ENCODE results near the gene TBC1D2B.

DNA sequence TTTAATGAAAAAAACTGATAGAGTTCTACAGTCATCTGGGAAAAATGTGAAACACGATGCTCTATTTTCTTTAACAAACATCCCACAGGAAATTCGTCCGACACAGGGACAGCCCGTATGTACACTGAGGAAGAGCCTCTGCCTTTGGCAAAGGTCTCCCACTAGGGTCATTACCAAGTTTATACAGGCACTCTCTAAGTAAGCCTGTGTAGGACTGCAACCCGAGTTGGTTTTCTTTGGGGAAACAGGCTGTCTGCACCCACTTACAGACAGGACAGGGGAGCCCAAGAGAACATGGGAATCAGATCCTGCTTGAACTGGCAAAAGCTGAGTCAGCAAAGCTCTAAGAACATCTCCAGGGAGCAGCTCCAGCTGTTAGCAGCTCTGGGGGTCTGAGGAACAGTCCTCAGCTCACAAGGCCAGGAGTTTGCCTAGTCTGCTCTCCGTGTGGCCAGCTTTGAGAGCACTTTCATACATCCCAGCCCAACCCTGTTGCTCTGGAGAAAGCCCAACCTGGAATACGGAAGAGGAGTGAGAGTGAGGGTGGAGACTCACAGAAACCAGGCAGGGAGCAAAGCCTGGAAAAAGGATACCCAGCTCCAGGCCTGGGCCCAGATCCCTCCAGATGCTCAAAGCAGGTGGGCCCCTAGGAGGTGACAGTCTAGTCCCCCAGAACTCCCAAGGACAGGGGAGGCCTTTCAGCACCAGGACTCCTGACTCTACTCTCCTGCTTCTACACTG lies 1.9 kb downstream of the TBC1D2B start:
- TF ChIP-seq, protein P1, sequence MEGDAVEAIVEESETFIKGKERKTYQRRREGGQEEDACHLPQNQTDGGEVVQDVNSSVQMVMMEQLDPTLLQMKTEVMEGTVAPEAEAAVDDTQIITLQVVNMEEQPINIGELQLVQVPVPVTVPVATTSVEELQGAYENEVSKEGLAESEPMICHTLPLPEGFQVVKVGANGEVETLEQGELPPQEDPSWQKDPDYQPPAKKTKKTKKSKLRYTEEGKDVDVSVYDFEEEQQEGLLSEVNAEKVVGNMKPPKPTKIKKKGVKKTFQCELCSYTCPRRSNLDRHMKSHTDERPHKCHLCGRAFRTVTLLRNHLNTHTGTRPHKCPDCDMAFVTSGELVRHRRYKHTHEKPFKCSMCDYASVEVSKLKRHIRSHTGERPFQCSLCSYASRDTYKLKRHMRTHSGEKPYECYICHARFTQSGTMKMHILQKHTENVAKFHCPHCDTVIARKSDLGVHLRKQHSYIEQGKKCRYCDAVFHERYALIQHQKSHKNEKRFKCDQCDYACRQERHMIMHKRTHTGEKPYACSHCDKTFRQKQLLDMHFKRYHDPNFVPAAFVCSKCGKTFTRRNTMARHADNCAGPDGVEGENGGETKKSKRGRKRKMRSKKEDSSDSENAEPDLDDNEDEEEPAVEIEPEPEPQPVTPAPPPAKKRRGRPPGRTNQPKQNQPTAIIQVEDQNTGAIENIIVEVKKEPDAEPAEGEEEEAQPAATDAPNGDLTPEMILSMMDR (tag by site-specific recombination; IDR thresholded peaks at IDR 0.05), result no peak
- no peak for TF ChIP-seq ZNF302 (tag by site-specific recombination; IDR thresholded peaks at IDR 0.05; ENCODE audit: low read depth)
- TF ChIP-seq, protein P2, sequence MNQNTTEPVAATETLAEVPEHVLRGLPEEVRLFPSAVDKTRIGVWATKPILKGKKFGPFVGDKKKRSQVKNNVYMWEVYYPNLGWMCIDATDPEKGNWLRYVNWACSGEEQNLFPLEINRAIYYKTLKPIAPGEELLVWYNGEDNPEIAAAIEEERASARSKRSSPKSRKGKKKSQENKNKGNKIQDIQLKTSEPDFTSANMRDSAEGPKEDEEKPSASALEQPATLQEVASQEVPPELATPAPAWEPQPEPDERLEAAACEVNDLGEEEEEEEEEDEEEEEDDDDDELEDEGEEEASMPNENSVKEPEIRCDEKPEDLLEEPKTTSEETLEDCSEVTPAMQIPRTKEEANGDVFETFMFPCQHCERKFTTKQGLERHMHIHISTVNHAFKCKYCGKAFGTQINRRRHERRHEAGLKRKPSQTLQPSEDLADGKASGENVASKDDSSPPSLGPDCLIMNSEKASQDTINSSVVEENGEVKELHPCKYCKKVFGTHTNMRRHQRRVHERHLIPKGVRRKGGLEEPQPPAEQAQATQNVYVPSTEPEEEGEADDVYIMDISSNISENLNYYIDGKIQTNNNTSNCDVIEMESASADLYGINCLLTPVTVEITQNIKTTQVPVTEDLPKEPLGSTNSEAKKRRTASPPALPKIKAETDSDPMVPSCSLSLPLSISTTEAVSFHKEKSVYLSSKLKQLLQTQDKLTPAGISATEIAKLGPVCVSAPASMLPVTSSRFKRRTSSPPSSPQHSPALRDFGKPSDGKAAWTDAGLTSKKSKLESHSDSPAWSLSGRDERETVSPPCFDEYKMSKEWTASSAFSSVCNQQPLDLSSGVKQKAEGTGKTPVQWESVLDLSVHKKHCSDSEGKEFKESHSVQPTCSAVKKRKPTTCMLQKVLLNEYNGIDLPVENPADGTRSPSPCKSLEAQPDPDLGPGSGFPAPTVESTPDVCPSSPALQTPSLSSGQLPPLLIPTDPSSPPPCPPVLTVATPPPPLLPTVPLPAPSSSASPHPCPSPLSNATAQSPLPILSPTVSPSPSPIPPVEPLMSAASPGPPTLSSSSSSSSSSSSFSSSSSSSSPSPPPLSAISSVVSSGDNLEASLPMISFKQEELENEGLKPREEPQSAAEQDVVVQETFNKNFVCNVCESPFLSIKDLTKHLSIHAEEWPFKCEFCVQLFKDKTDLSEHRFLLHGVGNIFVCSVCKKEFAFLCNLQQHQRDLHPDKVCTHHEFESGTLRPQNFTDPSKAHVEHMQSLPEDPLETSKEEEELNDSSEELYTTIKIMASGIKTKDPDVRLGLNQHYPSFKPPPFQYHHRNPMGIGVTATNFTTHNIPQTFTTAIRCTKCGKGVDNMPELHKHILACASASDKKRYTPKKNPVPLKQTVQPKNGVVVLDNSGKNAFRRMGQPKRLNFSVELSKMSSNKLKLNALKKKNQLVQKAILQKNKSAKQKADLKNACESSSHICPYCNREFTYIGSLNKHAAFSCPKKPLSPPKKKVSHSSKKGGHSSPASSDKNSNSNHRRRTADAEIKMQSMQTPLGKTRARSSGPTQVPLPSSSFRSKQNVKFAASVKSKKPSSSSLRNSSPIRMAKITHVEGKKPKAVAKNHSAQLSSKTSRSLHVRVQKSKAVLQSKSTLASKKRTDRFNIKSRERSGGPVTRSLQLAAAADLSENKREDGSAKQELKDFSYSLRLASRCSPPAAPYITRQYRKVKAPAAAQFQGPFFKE (tag by site-specific recombination; IDR thresholded peaks at IDR 0.05; ENCODE audit: borderline replicate concordance), result no peak
- no peak for TF ChIP-seq ZNF362 (tag by site-specific recombination; IDR thresholded peaks at IDR 0.05)
- TF ChIP-seq, protein P3, sequence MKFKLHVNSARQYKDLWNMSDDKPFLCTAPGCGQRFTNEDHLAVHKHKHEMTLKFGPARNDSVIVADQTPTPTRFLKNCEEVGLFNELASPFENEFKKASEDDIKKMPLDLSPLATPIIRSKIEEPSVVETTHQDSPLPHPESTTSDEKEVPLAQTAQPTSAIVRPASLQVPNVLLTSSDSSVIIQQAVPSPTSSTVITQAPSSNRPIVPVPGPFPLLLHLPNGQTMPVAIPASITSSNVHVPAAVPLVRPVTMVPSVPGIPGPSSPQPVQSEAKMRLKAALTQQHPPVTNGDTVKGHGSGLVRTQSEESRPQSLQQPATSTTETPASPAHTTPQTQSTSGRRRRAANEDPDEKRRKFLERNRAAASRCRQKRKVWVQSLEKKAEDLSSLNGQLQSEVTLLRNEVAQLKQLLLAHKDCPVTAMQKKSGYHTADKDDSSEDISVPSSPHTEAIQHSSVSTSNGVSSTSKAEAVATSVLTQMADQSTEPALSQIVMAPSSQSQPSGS (tag by site-specific recombination; IDR thresholded peaks at IDR 0.05; ENCODE audit: low read depth), result no peak
- TF ChIP-seq ZNF146 (tag by site-specific recombination; IDR thresholded peaks at IDR 0.05), result no peak
- no peak for TF ChIP-seq ZNF23 (tag by site-specific recombination; IDR thresholded peaks at IDR 0.05; ENCODE audit: borderline replicate concordance)

Measured in HEK293 (cell line).